Uterus (tissue), 2 donors: ENCODE results near the gene SLC16A2.

ENCODE experiments used
- CTCF ChIP-seq, 4 experiments: fragments of 200-600 bp in 2 of 4; fragments of 450-650 bp in 2 of 4; sonication (generic) in 2 of 4; IDR thresholded peaks; one replicate each; pipeline ENCODE4 v1.5.1; 2016 to 2019; ENCODE audit warnings: antibody characterized with exemption in 4 of 4, mild to moderate bottlenecking in 2 of 4, moderate library complexity in 1 of 4
- POLR2A ChIP-seq, 2 donors: fragments of 450-650 bp; IDR thresholded peaks; one replicate each; pipeline ENCODE4 v1.6.1; 2016; ENCODE audit warnings: antibody characterized with exemption in 2 of 2, mild to moderate bottlenecking in 1 of 2, moderate library complexity in 1 of 2

- TF ChIP-seq CTCF (IDR thresholded peaks at IDR 0.05) = no peak
- no peak for TF ChIP-seq POLR2A (IDR thresholded peaks at IDR 0.05)
Measured at GRCh38 chrX:74536832-74537371, 115.6 kb downstream of the SLC16A2 start.
